ENCODE measurements around the gene AKAP13. TPM values are rescaled to one million over a fixed set of nuclear protein-coding genes. Genes with fewer than 3 reads are reported as not detected.
A peak's percentile ranks its signal among the peaks of the same experiment; 100 is the strongest.

AKAP13 gene
- total and polyA plus RNA-seq, 2 donors (not counting 1 experiment from before 2014, with no cell fraction given): 73.8 to 358 TPM

DNA sequence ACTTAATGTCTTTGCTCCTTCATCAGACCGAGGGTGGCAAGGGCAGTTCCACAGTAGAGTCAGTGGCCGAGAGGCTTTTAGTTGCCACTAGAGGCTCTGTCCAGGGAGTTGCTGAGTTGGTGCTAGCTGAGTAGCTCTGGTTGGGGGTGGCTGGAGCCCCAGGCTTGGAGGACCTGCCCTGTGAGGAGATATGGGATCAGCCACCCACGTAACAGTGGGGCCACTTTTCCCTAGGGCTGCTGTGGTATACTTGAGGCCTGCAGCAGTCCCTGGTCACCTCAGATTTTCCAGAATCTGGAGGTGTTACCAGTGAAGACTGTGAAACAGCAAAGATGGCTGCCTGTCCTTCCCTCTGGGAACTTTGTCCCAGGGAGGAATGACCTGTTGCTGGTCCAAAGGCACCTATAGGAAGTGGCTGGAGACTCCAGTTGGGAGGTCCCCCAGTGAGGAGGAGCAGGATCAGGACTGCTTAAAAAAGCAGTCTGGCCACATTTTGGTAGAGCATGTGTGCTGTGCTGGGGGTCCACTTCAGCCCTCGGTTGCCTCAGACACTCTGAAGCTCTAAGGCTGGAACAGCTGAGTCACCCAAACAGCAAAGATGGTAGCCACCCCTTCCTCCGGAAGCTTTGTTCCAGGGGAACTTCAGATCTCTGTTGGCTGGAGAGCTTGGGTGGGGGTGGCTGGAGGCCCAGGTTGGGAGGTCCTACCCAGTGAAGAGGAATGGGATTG, 72.9 kb downstream of the AKAP13 start:
- no peak for TF ChIP-seq EZH2 (IDR thresholded peaks at IDR 0.05; ENCODE audit: borderline replicate concordance, insufficient read depth, low read depth, low read length, poor library complexity, severe bottlenecking)
- TF ChIP-seq CTCF (IDR thresholded peaks at IDR 0.05): no peak
- 93% methylated on average over 5 of the region's 5 CpGs for WGBS (ENCODE audit: insufficient coverage)
- Histone ChIP-seq H4K20me1 (ENCODE audit: control insufficient read depth, insufficient read depth, low read length, poor library complexity, severe bottlenecking) (peaks cover 81% of the 10 kb centered on the region), H3K4me3 (ENCODE audit: control extremely low read depth in 1 of 5, extremely low read depth in 1 of 5, insufficient read depth in 1 of 5, low read depth in 2 of 5, low read length in 4 of 5) (no peak overlapping the region), H3K9me3 (ENCODE audit: control extremely low read depth in 1 of 3, control insufficient read depth in 2 of 3, insufficient read depth in 1 of 3, low read length in 2 of 3) (peaks cover 0 to 15% (median 4%) of the 10 kb centered on the region in 3 donors), H3K27me3 (replicated peaks in 1 of 4; ENCODE audit: control extremely low read depth in 1 of 4, control insufficient read depth in 3 of 4, insufficient read depth in 4 of 4, low read length in 3 of 4) (no peaks in the 10 kb centered on the region), H3K4me1 (ENCODE audit: control insufficient read depth in 2 of 2, insufficient read depth in 2 of 2, low read length in 2 of 2) (peaks cover 59 to 65% of the 10 kb centered on the region in 2 donors), H3K79me2 (ENCODE audit: control insufficient read depth, insufficient read depth, low read length) (peaks cover 97% of the 10 kb centered on the region), H2AFZ (ENCODE audit: insufficient read depth, low read depth, low read length, poor library complexity, severe bottlenecking) (no peak overlapping the region), H3K4me2 (replicated peaks; ENCODE audit: low read depth, low read length, poor library complexity, severe bottlenecking) (peak overlapping the region; percentile 26), H3K9ac (ENCODE audit: low read length) (no peak overlapping the region), H3K36me3 (replicated peaks in 1 of 2; ENCODE audit: control extremely low read depth in 1 of 2, control insufficient read depth in 1 of 2, extremely low read depth in 1 of 2, insufficient read depth in 2 of 2, low read length in 1 of 2) (no peaks in the 10 kb centered on the region), H3K27ac (ENCODE audit: low read length in 2 of 2) (peak overlapping the region in 1 of 2 donors; percentile 1)
- CTCF ChIA-PET: interaction anchor here (0.6 to 1.5 kb wide), 5 partner anchors 10 to 163 kb away, joined by 3 to 4 read pairs (median 3); no protein-coding TSS in a partner anchor
- peaks cover 10% of the 10 kb centered on the region for H3K9me3 Mint-ChIP-seq (ENCODE audit: insufficient read depth)
- peak overlapping the region; percentile 37 for H3K27ac Mint-ChIP-seq
- H3K4me3 Mint-ChIP-seq: no peak overlapping the region
- H3K4me1 Mint-ChIP-seq: peaks cover 86% of the 10 kb centered on the region
- intact Hi-C loops (cut with micrococcal nuclease): no loop called here
- ATAC-seq (ENCODE audit: low read depth): no peak
- H3K27me3 Mint-ChIP-seq: no peaks in the 10 kb centered on the region
- DNase-seq: no peak
- POLR2A ChIA-PET: no interaction called here

DNA sequence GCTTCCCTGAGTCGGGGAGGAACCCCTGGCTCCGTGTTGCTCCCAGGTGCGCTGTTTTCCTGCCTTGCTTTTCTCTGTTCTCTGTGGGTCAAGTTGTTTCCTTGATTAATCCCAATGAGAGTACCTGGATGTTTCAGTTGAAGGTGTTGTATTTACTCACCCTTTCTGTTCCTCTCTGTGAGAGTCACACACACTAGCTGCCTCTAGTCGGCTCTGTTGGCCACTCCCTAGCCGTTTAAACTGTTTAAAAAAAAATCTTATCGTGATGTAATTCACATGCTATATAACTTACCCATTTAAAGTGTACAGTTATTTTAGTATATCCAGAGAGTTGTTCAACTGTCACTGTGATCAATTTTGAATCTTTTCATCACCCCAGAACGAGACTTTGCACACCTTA, 74.0 kb downstream of the AKAP13 start:
- H3K27me3 Mint-ChIP-seq: no peaks in the 10 kb centered on the region
- no peak overlapping the region for H3K4me3 Mint-ChIP-seq
- H3K9me3 Mint-ChIP-seq (ENCODE audit: insufficient read depth): peaks cover 10% of the 10 kb centered on the region
- WGBS (ENCODE audit: insufficient coverage): 100% methylated on average over 2 of the region's 7 CpGs
- ChIA-PET CTCF (interaction anchor here (1.1 kb wide), 1 partner anchor 158 kb away, joined by 3 read pairs; no protein-coding TSS in a partner anchor), POLR2A (no interaction called here)
- Histone ChIP-seq H3K9ac (ENCODE audit: low read length) (no peak overlapping the region), H3K4me2 (replicated peaks; ENCODE audit: low read depth, low read length, poor library complexity, severe bottlenecking) (peak overlapping the region; percentile 6), H3K27ac (ENCODE audit: low read length in 2 of 2) (no peak overlapping the region), H2AFZ (ENCODE audit: insufficient read depth, low read depth, low read length, poor library complexity, severe bottlenecking) (no peak overlapping the region), H3K79me2 (ENCODE audit: control insufficient read depth, insufficient read depth, low read length) (peaks cover 94% of the 10 kb centered on the region), H3K36me3 (replicated peaks in 1 of 2; ENCODE audit: control extremely low read depth in 1 of 2, control insufficient read depth in 1 of 2, extremely low read depth in 1 of 2, insufficient read depth in 2 of 2, low read length in 1 of 2) (no peaks in the 10 kb centered on the region), H3K4me1 (ENCODE audit: control insufficient read depth in 2 of 2, insufficient read depth in 2 of 2, low read length in 2 of 2) (peaks cover 67 to 71% of the 10 kb centered on the region in 2 donors), H3K4me3 (ENCODE audit: control extremely low read depth in 1 of 5, extremely low read depth in 1 of 5, insufficient read depth in 1 of 5, low read depth in 2 of 5, low read length in 4 of 5) (no peak overlapping the region), H3K9me3 (ENCODE audit: control extremely low read depth in 1 of 3, control insufficient read depth in 2 of 3, insufficient read depth in 1 of 3, low read length in 2 of 3) (peaks cover 4 to 15% (median 4%) of the 10 kb centered on the region in 3 donors), H3K27me3 (replicated peaks in 1 of 4; ENCODE audit: control extremely low read depth in 1 of 4, control insufficient read depth in 3 of 4, insufficient read depth in 4 of 4, low read length in 3 of 4) (no peaks in the 10 kb centered on the region), H4K20me1 (ENCODE audit: control insufficient read depth, insufficient read depth, low read length, poor library complexity, severe bottlenecking) (peaks cover 80% of the 10 kb centered on the region)
- peaks cover 84% of the 10 kb centered on the region for H3K4me1 Mint-ChIP-seq
- ATAC-seq (ENCODE audit: low read depth) (no peak), DNase-seq (no peak)
- H3K27ac Mint-ChIP-seq: peak overlapping the region; percentile 69
- TF ChIP-seq EZH2 (IDR thresholded peaks at IDR 0.05; ENCODE audit: borderline replicate concordance, insufficient read depth, low read depth, low read length, poor library complexity, severe bottlenecking) (no peak), CTCF (IDR thresholded peaks at IDR 0.05) (no peak)
- intact Hi-C loops (cut with micrococcal nuclease): no loop called here

Measured in B cell (primary cell).